ENCODE measurements around the gene HOXB5.

- no peak for TF ChIP-seq SIN3A (IDR thresholded peaks at IDR 0.05; ENCODE audit: borderline replicate concordance, insufficient read depth, low read length)
- no peak for TF ChIP-seq TAF1 (IDR thresholded peaks at IDR 0.05; ENCODE audit: borderline replicate concordance, insufficient read depth, low read length)
- no peak for TF ChIP-seq FOXP2 (optimal IDR thresholded peaks at IDR 0.05; ENCODE audit: borderline replicate concordance, extremely low read depth, extremely low read length, insufficient read depth)
These were observed 36.7 kb upstream of the HOXB5 start for GRCh38 chr17:48630009-48630924.

Data from PFSK-1 (cell line).